Immature natural killer cell (primary cell): Measurements from ENCODE around the gene SMIM12. TPM values are rescaled to one million over a fixed set of nuclear protein-coding genes. Genes with fewer than 3 reads are reported as not detected.

Source experiments
- DNase-seq, 3 donors: peaks; one replicate each; pipeline ENCODE4 v3.0.0; 2022; ENCODE audit warnings: mixed read lengths in 1 of 3
- H3K27ac Mint-ChIP-seq, 6 donors: one replicate each; pipeline ENCODE4 v1.8.0; 2020; ENCODE audit warnings: mixed read lengths in 6 of 6, mild to moderate bottlenecking in 5 of 6, inconsistent platforms in 4 of 6, moderate library complexity in 3 of 6
- H3K27me3 Mint-ChIP-seq, 3 donors: one replicate each; pipeline ENCODE4 v1.8.0; 2020 to 2021; ENCODE audit warnings: low read depth in 3 of 3, mild to moderate bottlenecking in 3 of 3, mixed read lengths in 3 of 3, moderate library complexity in 3 of 3, inconsistent platforms in 1 of 3
- H3K36me3 Mint-ChIP-seq, 3 donors: one replicate each; pipeline ENCODE4 v1.8.0; 2020; ENCODE audit warnings: mixed read lengths in 3 of 3, inconsistent platforms in 2 of 3, mild to moderate bottlenecking in 2 of 3
- H3K4me1 Mint-ChIP-seq, 2 donors: one replicate each; pipeline ENCODE4 v1.8.0; 2020; ENCODE audit warnings: inconsistent platforms in 2 of 2, mild to moderate bottlenecking in 2 of 2, mixed read lengths in 2 of 2, moderate library complexity in 1 of 2
- H3K4me3 Mint-ChIP-seq, 5 donors: one replicate each; pipeline ENCODE4 v1.8.0; 2020; ENCODE audit warnings: mild to moderate bottlenecking in 5 of 5, mixed read lengths in 5 of 5, inconsistent platforms in 3 of 5, moderate library complexity in 3 of 5
- H3K9me3 Mint-ChIP-seq, 6 donors: one replicate each; pipeline ENCODE4 v1.8.0; 2020; ENCODE audit warnings: mild to moderate bottlenecking in 6 of 6, mixed read lengths in 6 of 6, inconsistent platforms in 4 of 6, moderate library complexity in 3 of 6
- polyA plus RNA-seq, 3 donors: library from polyadenylated mRNA; unstranded; fragments of 300-500 nt; fragmentation: Illumina TruSeq; gene quantifications; one replicate each; pipeline ENCODE4 v1.2.3, GENCODE V29; 2021

The SMIM12 gene
- 100 to 1,000 TPM in 2 of 3 donors, 10 to 100 TPM in 1; 96.5 to 169 (median 114) TPM for polyA plus RNA-seq

GRCh38 chr1:34859446-34860200, at the start of gene SMIM12:
SMIM12 (minus strand) TSS chr1:34859749; CDS start chr1:34855977, 3,772 bp downstream.
- H3K4me1 Mint-ChIP-seq = peaks cover 64 to 72% of the 10 kb centered on the region in 2 donors
- H3K36me3 Mint-ChIP-seq = peaks cover 0 to 8% (median 0%) of the 10 kb centered on the region in 3 donors
- peak within 1 kb of the TSS; percentile 92 to 97 (median 95) for H3K4me3 Mint-ChIP-seq
- H3K27me3 Mint-ChIP-seq = peaks cover 2 to 7% (median 4%) of the 10 kb centered on the region in 3 donors
- peak within 1 kb of the TSS; percentile 90 to 95 (median 91) for H3K27ac Mint-ChIP-seq
- DNase-seq = peak; percentile 88 to 90 (median 89)
- H3K9me3 Mint-ChIP-seq = no peaks in the 10 kb centered on the region

GRCh38 chr1:34908369-34908768, 48.8 kb upstream of the SMIM12 start:
- Mint-ChIP-seq H3K9me3 (no peaks in the 10 kb centered on the region), H3K36me3 (peaks cover 0 to 3% (median 0%) of the 10 kb centered on the region in 3 donors), H3K27ac (no peak overlapping the region), H3K4me3 (no peak overlapping the region), H3K4me1 (no peaks in the 10 kb centered on the region), H3K27me3 (peaks cover 0 to 4% (median 3%) of the 10 kb centered on the region in 3 donors)
- DNase-seq = no peak

GRCh38 chr1:34907487-34908090, 48.0 kb upstream of the SMIM12 start:
- Mint-ChIP-seq H3K27me3 (peaks cover 0 to 4% (median 3%) of the 10 kb centered on the region in 3 donors), H3K4me1 (no peaks in the 10 kb centered on the region), H3K9me3 (no peaks in the 10 kb centered on the region), H3K4me3 (no peak overlapping the region), H3K27ac (no peak overlapping the region), H3K36me3 (no peaks in the 10 kb centered on the region)
- DNase-seq = no peak

- Mint-ChIP-seq H3K27ac (no peak overlapping the region), H3K4me3 (no peak overlapping the region), H3K9me3 (no peaks in the 10 kb centered on the region), H3K36me3 (no peaks in the 10 kb centered on the region), H3K4me1 (no peaks in the 10 kb centered on the region), H3K27me3 (peaks cover 0 to 4% (median 3%) of the 10 kb centered on the region in 3 donors)
- no peak for DNase-seq
Measured at GRCh38 chr1:34906756-34907155, 47.2 kb upstream of the SMIM12 start.

- DNase-seq = no peak
- Mint-ChIP-seq H3K4me3 (no peak overlapping the region), H3K4me1 (no peaks in the 10 kb centered on the region), H3K9me3 (no peaks in the 10 kb centered on the region), H3K27me3 (peaks cover 0 to 7% (median 3%) of the 10 kb centered on the region in 3 donors), H3K36me3 (no peaks in the 10 kb centered on the region), H3K27ac (no peak overlapping the region)
Measured at GRCh38 chr1:34906222-34906621, 46.7 kb upstream of the SMIM12 start.

- Mint-ChIP-seq H3K27ac (no peak overlapping the region), H3K4me3 (no peak overlapping the region), H3K27me3 (peaks cover 2 to 9% (median 3%) of the 10 kb centered on the region in 3 donors), H3K36me3 (no peaks in the 10 kb centered on the region), H3K9me3 (no peaks in the 10 kb centered on the region), H3K4me1 (no peaks in the 10 kb centered on the region)
- DNase-seq = no peak
Measured at GRCh38 chr1:34905098-34905459, 45.5 kb upstream of the SMIM12 start.

- H3K27ac Mint-ChIP-seq = no peak overlapping the region
- no peaks in the 10 kb centered on the region for H3K36me3 Mint-ChIP-seq
- peaks cover 2 to 9% (median 5%) of the 10 kb centered on the region in 3 donors for H3K27me3 Mint-ChIP-seq
- no peak overlapping the region for H3K4me3 Mint-ChIP-seq
- DNase-seq = no peak
- H3K4me1 Mint-ChIP-seq = no peaks in the 10 kb centered on the region
- no peaks in the 10 kb centered on the region for H3K9me3 Mint-ChIP-seq
Measured at GRCh38 chr1:34904236-34905097, 44.9 kb upstream of the SMIM12 start.

GRCh38 chr1:34901919-34902318, 42.4 kb upstream of the SMIM12 start:
- no peak overlapping the region for H3K27ac Mint-ChIP-seq
- H3K9me3 Mint-ChIP-seq = no peaks in the 10 kb centered on the region
- H3K4me1 Mint-ChIP-seq = no peaks in the 10 kb centered on the region
- no peak for DNase-seq
- H3K4me3 Mint-ChIP-seq = no peak overlapping the region
- peaks cover 2 to 11% (median 5%) of the 10 kb centered on the region in 3 donors for H3K27me3 Mint-ChIP-seq
- no peaks in the 10 kb centered on the region for H3K36me3 Mint-ChIP-seq

GRCh38 chr1:34900775-34901502, 41.4 kb upstream of the SMIM12 start:
- H3K4me3 Mint-ChIP-seq = no peak overlapping the region
- no peaks in the 10 kb centered on the region for H3K36me3 Mint-ChIP-seq
- H3K4me1 Mint-ChIP-seq = no peaks in the 10 kb centered on the region
- no peaks in the 10 kb centered on the region for H3K9me3 Mint-ChIP-seq
- no peak overlapping the region for H3K27ac Mint-ChIP-seq
- H3K27me3 Mint-ChIP-seq = peaks cover 2 to 9% (median 5%) of the 10 kb centered on the region in 3 donors
- DNase-seq = no peak

GRCh38 chr1:34899906-34900305, 40.4 kb upstream of the SMIM12 start:
- H3K4me3 Mint-ChIP-seq = no peak overlapping the region
- peaks cover 2 to 9% (median 5%) of the 10 kb centered on the region in 3 donors for H3K27me3 Mint-ChIP-seq
- no peak for DNase-seq
- H3K36me3 Mint-ChIP-seq = no peaks in the 10 kb centered on the region
- H3K4me1 Mint-ChIP-seq = no peaks in the 10 kb centered on the region
- no peaks in the 10 kb centered on the region for H3K9me3 Mint-ChIP-seq
- H3K27ac Mint-ChIP-seq = no peak overlapping the region

GRCh38 chr1:34899471-34899870, 39.9 kb upstream of the SMIM12 start:
- Mint-ChIP-seq H3K36me3 (no peaks in the 10 kb centered on the region), H3K27me3 (peaks cover 2 to 9% (median 5%) of the 10 kb centered on the region in 3 donors), H3K4me1 (no peaks in the 10 kb centered on the region), H3K4me3 (no peak overlapping the region), H3K9me3 (no peaks in the 10 kb centered on the region), H3K27ac (no peak overlapping the region)
- DNase-seq = no peak

GRCh38 chr1:34898330-34898761, 38.8 kb upstream of the SMIM12 start:
- H3K27ac Mint-ChIP-seq = no peak overlapping the region

GRCh38 chr1:34896612-34897011, 37.1 kb upstream of the SMIM12 start:
- Mint-ChIP-seq H3K4me3 (no peak overlapping the region), H3K27me3 (peaks cover 5 to 11% (median 10%) of the 10 kb centered on the region in 3 donors), H3K9me3 (peaks cover 7 to 14% (median 12%) of the 10 kb centered on the region in 6 donors), H3K36me3 (peaks cover 3 to 8% (median 6%) of the 10 kb centered on the region in 3 donors), H3K4me1 (no peaks in the 10 kb centered on the region), H3K27ac (no peak overlapping the region)
- DNase-seq = peak in 1 of 3 donors; percentile 9

More at GRCh38 chr1:34898330-34898761, 38.8 kb upstream of the SMIM12 start:
- no peak for DNase-seq
- Mint-ChIP-seq H3K9me3 (peaks cover 0 to 1% (median under 1%) of the 10 kb centered on the region in 6 donors), H3K4me1 (no peaks in the 10 kb centered on the region), H3K27me3 (peaks cover 4 to 9% (median 5%) of the 10 kb centered on the region in 3 donors), H3K36me3 (peaks cover 0 to 1% (median 0%) of the 10 kb centered on the region in 3 donors), H3K4me3 (no peak overlapping the region)
